Measurements from ENCODE around the gene FLNC.

DNA sequence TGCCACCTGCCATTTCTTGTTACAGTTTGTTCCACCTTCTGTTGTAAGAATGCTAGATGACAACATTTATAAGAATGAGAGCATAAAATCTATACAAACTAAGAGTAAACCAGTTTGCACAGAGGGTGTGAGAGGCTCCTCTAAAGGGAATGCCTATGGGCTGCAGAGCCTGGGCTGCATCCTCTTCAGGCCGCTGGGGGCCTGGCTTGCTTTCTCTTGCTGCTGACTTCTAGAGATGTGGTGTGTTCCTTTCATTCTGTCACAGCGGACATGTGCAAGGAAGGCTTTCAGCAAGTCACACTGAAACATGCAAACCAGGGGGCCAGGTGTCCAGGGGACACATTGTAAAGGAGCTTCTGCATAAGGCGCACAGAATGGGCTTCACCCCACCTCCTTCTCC, 25.4 kb downstream of the FLNC start:
- TF ChIP-seq POLR2AphosphoS5 (IDR thresholded peaks at IDR 0.05) = no peak
- TF ChIP-seq POLR2A (IDR thresholded peaks at IDR 0.05) = no peak
